CD4-positive, alpha-beta memory T cell (primary cell): ENCODE measurements around the gene CXCR3. TPM values are rescaled to one million over a fixed set of nuclear protein-coding genes. Genes with fewer than 3 reads are reported as not detected.

ENCODE experiments used
- CTCF ChIA-PET: fragments of 350-600 bp; sonication (Branson Sonifier 250); formaldehyde crosslinking; loops from one replicate; lab custom pipeline; 2021; ENCODE audit warnings: inconsistent platforms; ENCODE audit not compliant: partially characterized antibody; lab: Charles Lee
- POLR2A ChIA-PET: fragments of 350-600 bp; sonication (Branson Sonifier 250); formaldehyde crosslinking; loops from one replicate; lab custom pipeline; 2021; ENCODE audit not compliant: partially characterized antibody; lab: Charles Lee
- DNase-seq, 5 donors: peaks; one replicate each; pipeline versions ENCODE4 v3.0.0 to v3.0.0-alpha.2; 2020 to 2022; ENCODE audit warnings: mixed read lengths in 1 of 5
- H3K27ac ChIP-seq: one replicate; pipeline ENCODE4 v1.7.0; 2013; ENCODE audit warnings: low read depth, low read length
- H3K27me3 ChIP-seq: 2 replicates; pipeline ENCODE4 v1.7.0; 2013; ENCODE audit warnings: mild to moderate bottlenecking, low read length, moderate library complexity; ENCODE audit not compliant: insufficient read depth
- H3K36me3 ChIP-seq: 2 replicates; pipeline ENCODE4 v1.7.0; 2013; ENCODE audit warnings: mild to moderate bottlenecking, low read length, moderate library complexity; ENCODE audit not compliant: insufficient read depth
- H3K4me1 ChIP-seq: 2 replicates; pipeline ENCODE4 v1.7.0; 2013; ENCODE audit warnings: mild to moderate bottlenecking, low read length, moderate library complexity; ENCODE audit not compliant: insufficient read depth
- H3K4me3 ChIP-seq, 2 donors: one replicate each; pipeline ENCODE4 v1.7.0; 2013; ENCODE audit warnings: low read length in 2 of 2, mild to moderate bottlenecking in 1 of 2
- H3K9me3 ChIP-seq, 2 donors: one replicate each; pipeline ENCODE4 v1.7.0; 2013; ENCODE audit warnings: low read length in 2 of 2, control low read depth in 1 of 2; ENCODE audit not compliant: control insufficient read depth in 1 of 2
- H3K27ac Mint-ChIP-seq, 7 donors: one replicate each; pipeline ENCODE4 v1.8.0; 2020 to 2021; ENCODE audit warnings: mixed read lengths in 7 of 7, mild to moderate bottlenecking in 6 of 7, inconsistent platforms in 3 of 7, moderate library complexity in 3 of 7
- H3K27me3 Mint-ChIP-seq, 2 donors: one replicate each; pipeline ENCODE4 v1.8.0; 2020 to 2021; ENCODE audit warnings: mixed read lengths in 2 of 2
- H3K36me3 Mint-ChIP-seq, 2 donors: one replicate each; pipeline ENCODE4 v1.8.0; 2020 to 2021; ENCODE audit warnings: mixed read lengths in 2 of 2, inconsistent platforms in 1 of 2, mild to moderate bottlenecking in 1 of 2
- H3K4me1 Mint-ChIP-seq, 4 donors: one replicate each; pipeline ENCODE4 v1.8.0; 2020 to 2021; ENCODE audit warnings: mixed read lengths in 4 of 4, mild to moderate bottlenecking in 1 of 4
- H3K4me3 Mint-ChIP-seq, 8 donors: one replicate each; pipeline ENCODE4 v1.8.0; 2020 to 2021; ENCODE audit warnings: mixed read lengths in 8 of 8, mild to moderate bottlenecking in 7 of 8, moderate library complexity in 6 of 8, inconsistent platforms in 3 of 8
- H3K9me3 Mint-ChIP-seq, 8 donors: one replicate each; pipeline ENCODE4 v1.8.0; 2020 to 2021; ENCODE audit warnings: mixed read lengths in 8 of 8, mild to moderate bottlenecking in 5 of 8, inconsistent platforms in 3 of 8, moderate library complexity in 1 of 8
- intact Hi-C: fragments of 100-400 bp; cut with micrococcal nuclease; formaldehyde crosslinking; loops from one replicate; pipeline ENCODE4 v1.15.1; 2023
- polyA plus RNA-seq, 2 donors: library from polyadenylated mRNA; unstranded; fragments of 300-500 nt; fragmentation: Illumina TruSeq; gene quantifications; one replicate each; pipeline ENCODE4 v1.2.3, GENCODE V29; 2021
- total RNA-seq, 2 experiments: library from RNA; stranded (reverse); gene quantifications; one replicate each; pipeline ENCODE4 v1.2.3, GENCODE V29; 2021

Gene CXCR3
- total and polyA plus RNA-seq, 4 experiments from 2014 or later, result 28.5 to 153 (median 39.0) TPM

GRCh38 chrX:71637848-71638247 is 19.5 kb upstream of the CXCR3 start:
- no peaks in the 10 kb centered on the region for H3K36me3 ChIP-seq
- intact Hi-C loops, result loop anchor here (2.0 kb wide), 1 partner anchor 15 kb away; no protein-coding TSS in a partner anchor
- DNase-seq, result no peak
- no peaks in the 10 kb centered on the region for H3K9me3 Mint-ChIP-seq
- no peak overlapping the region for H3K4me3 Mint-ChIP-seq
- no peaks in the 10 kb centered on the region for H3K27me3 ChIP-seq
- H3K4me1 Mint-ChIP-seq, result peaks cover 8 to 19% (median 14%) of the 10 kb centered on the region in 4 donors
- H3K27ac Mint-ChIP-seq, result no peak overlapping the region
- H3K9me3 ChIP-seq, result no peaks in the 10 kb centered on the region
- CTCF ChIA-PET, result interaction anchor here (1.0 to 1.2 kb wide), 3 partner anchors 12 to 15 kb away, joined by 3 to 5 read pairs (median 4); no protein-coding TSS in a partner anchor
- POLR2A ChIA-PET, result interaction anchor here (0.6 to 5.8 kb wide), 7 partner anchors 12 to 520 kb away, joined by 3 to 63 read pairs (median 5); partner anchors contain the start of genes CXCR3, MED12 and OGT
- no peaks in the 10 kb centered on the region for H3K27me3 Mint-ChIP-seq
- H3K4me1 ChIP-seq, result peaks cover 42% of the 10 kb centered on the region
- peak overlapping the region; percentile 36 for H3K27ac ChIP-seq
- peak overlapping the region in 1 of 2 donors; percentile 18 for H3K4me3 ChIP-seq
- H3K36me3 Mint-ChIP-seq, result no peaks in the 10 kb centered on the region

- H3K9me3 ChIP-seq, result no peaks in the 10 kb centered on the region
- peaks cover 8 to 19% (median 14%) of the 10 kb centered on the region in 4 donors for H3K4me1 Mint-ChIP-seq
- no peaks in the 10 kb centered on the region for H3K9me3 Mint-ChIP-seq
- peak overlapping the region in 6 of 8 donors; percentile 27 to 70 (median 42) for H3K4me3 Mint-ChIP-seq
- CTCF ChIA-PET, result interaction anchor here (1.2 to 1.5 kb wide), 2 partner anchors 14 to 15 kb away, joined by 3 to 4 read pairs; no protein-coding TSS in a partner anchor
- H3K27ac Mint-ChIP-seq, result peak overlapping the region in 5 of 7 donors; percentile 46 to 94 (median 87)
- H3K27me3 Mint-ChIP-seq, result no peaks in the 10 kb centered on the region
- peak overlapping the region; percentile 40 for H3K27ac ChIP-seq
- H3K36me3 Mint-ChIP-seq, result no peaks in the 10 kb centered on the region
- no peaks in the 10 kb centered on the region for H3K27me3 ChIP-seq
- H3K36me3 ChIP-seq, result no peaks in the 10 kb centered on the region
- POLR2A ChIA-PET, result interaction anchor here (0.6 to 5.8 kb wide), 7 partner anchors 10 to 105 kb away, joined by 3 to 63 read pairs (median 5); partner anchors contain the start of genes CXCR3 and OGT
- peaks cover 42% of the 10 kb centered on the region for H3K4me1 ChIP-seq
- no peak overlapping the region for H3K4me3 ChIP-seq
- no peak for DNase-seq
- intact Hi-C loops, result loop anchor here (2.0 kb wide), 1 partner anchor 14 kb away; no protein-coding TSS in a partner anchor
These were observed 18.9 kb upstream of the CXCR3 start for GRCh38 chrX:71637253-71637618.

GRCh38 chrX:71636438-71637252 is 18.3 kb upstream of the CXCR3 start:
- Histone ChIP-seq H3K4me1 (peaks cover 42% of the 10 kb centered on the region), H3K9me3 (no peaks in the 10 kb centered on the region), H3K4me3 (no peak overlapping the region), H3K36me3 (no peaks in the 10 kb centered on the region), H3K27ac (peak overlapping the region; percentile 40), H3K27me3 (no peaks in the 10 kb centered on the region)
- intact Hi-C loops, result loop anchor here (2.0 kb wide), 1 partner anchor 14 kb away; no protein-coding TSS in a partner anchor
- H3K36me3 Mint-ChIP-seq, result no peaks in the 10 kb centered on the region
- peak overlapping the region in 5 of 8 donors; percentile 8 to 42 (median 33) for H3K4me3 Mint-ChIP-seq
- H3K27me3 Mint-ChIP-seq, result no peaks in the 10 kb centered on the region
- H3K9me3 Mint-ChIP-seq, result no peaks in the 10 kb centered on the region
- CTCF ChIA-PET, result interaction anchor here (0.9 to 1.5 kb wide), 4 partner anchors 10 to 18 kb away, joined by 3 to 4 read pairs (median 3); partner anchors contain the start of gene CXCR3
- POLR2A ChIA-PET, result interaction anchor here (1.2 to 5.8 kb wide), 5 partner anchors 10 to 104 kb away, joined by 4 to 63 read pairs (median 6); partner anchors contain the start of genes CXCR3 and OGT
- peaks cover 8 to 19% (median 13%) of the 10 kb centered on the region in 4 donors for H3K4me1 Mint-ChIP-seq
- H3K27ac Mint-ChIP-seq, result peak overlapping the region in 5 of 7 donors; percentile 46 to 94 (median 87)
- peak; percentile 40 to 69 (median 47) for DNase-seq

GRCh38 chrX:71634366-71634765 is 16.1 kb upstream of the CXCR3 start:
- DNase-seq, result no peak
- Histone ChIP-seq H3K4me1 (peaks cover 37% of the 10 kb centered on the region), H3K4me3 (no peak overlapping the region), H3K27me3 (no peaks in the 10 kb centered on the region), H3K27ac (no peak overlapping the region), H3K9me3 (no peaks in the 10 kb centered on the region), H3K36me3 (no peaks in the 10 kb centered on the region)
- H3K9me3 Mint-ChIP-seq, result no peaks in the 10 kb centered on the region
- H3K27me3 Mint-ChIP-seq, result no peaks in the 10 kb centered on the region
- CTCF ChIA-PET, result interaction anchor here (2.0 to 2.2 kb wide), 2 partner anchors 13 to 16 kb away, joined by 5 read pairs; partner anchors contain the start of gene CXCR3
- H3K4me3 Mint-ChIP-seq, result no peak overlapping the region
- no peak overlapping the region for H3K27ac Mint-ChIP-seq
- H3K4me1 Mint-ChIP-seq, result peaks cover 0 to 20% (median 13%) of the 10 kb centered on the region in 4 donors
- no peaks in the 10 kb centered on the region for H3K36me3 Mint-ChIP-seq
- intact Hi-C loops, result no loop called here
- POLR2A ChIA-PET, result interaction anchor here (5.0 kb wide), 1 partner anchor 11 kb away, joined by 60 read pairs; no protein-coding TSS in a partner anchor

GRCh38 chrX:71632923-71633657 is 14.8 kb upstream of the CXCR3 start:
- Mint-ChIP-seq H3K36me3 (no peaks in the 10 kb centered on the region), H3K27ac (peak overlapping the region in 1 of 7 donors; percentile 57), H3K27me3 (no peaks in the 10 kb centered on the region), H3K4me3 (no peak overlapping the region), H3K4me1 (peaks cover 0 to 23% (median 13%) of the 10 kb centered on the region in 4 donors), H3K9me3 (no peaks in the 10 kb centered on the region)
- ChIA-PET POLR2A (interaction anchor here (1.7 kb wide), 1 partner anchor 16 kb away, joined by 6 read pairs; the partner anchor contains the start of gene CXCR3), CTCF (interaction anchor here (0.6 to 2.2 kb wide), 3 partner anchors 11 to 92 kb away, joined by 3 to 5 read pairs (median 5); partner anchors contain the start of gene CXCR3)
- intact Hi-C loops, result no loop called here
- Histone ChIP-seq H3K9me3 (no peaks in the 10 kb centered on the region), H3K4me3 (no peak overlapping the region), H3K36me3 (no peaks in the 10 kb centered on the region), H3K4me1 (peaks cover 27% of the 10 kb centered on the region), H3K27ac (no peak overlapping the region), H3K27me3 (no peaks in the 10 kb centered on the region)
- no peak for DNase-seq

GRCh38 chrX:71629467-71629866 is 11.2 kb upstream of the CXCR3 start:
- H3K27ac Mint-ChIP-seq, result peak overlapping the region in 2 of 7 donors; percentile 15 to 32

More at GRCh38 chrX:71629467-71629866, 11.2 kb upstream of the CXCR3 start:
- no peaks in the 10 kb centered on the region for H3K27me3 ChIP-seq
- ChIA-PET CTCF (no interaction called here), POLR2A (interaction anchor here (0.7 kb wide), 1 partner anchor 1159 kb away, joined by 3 read pairs; no protein-coding TSS in a partner anchor)
- H3K36me3 ChIP-seq, result no peaks in the 10 kb centered on the region
- peaks cover 31% of the 10 kb centered on the region for H3K4me1 ChIP-seq
- no peaks in the 10 kb centered on the region for H3K9me3 ChIP-seq
- Mint-ChIP-seq H3K36me3 (no peaks in the 10 kb centered on the region), H3K27me3 (no peaks in the 10 kb centered on the region), H3K9me3 (no peaks in the 10 kb centered on the region), H3K4me3 (no peak overlapping the region), H3K4me1 (peaks cover 2 to 18% (median 6%) of the 10 kb centered on the region in 4 donors)
- no peak overlapping the region for H3K4me3 ChIP-seq
- intact Hi-C loops, result no loop called here
- no peak overlapping the region for H3K27ac ChIP-seq
- DNase-seq, result no peak
